Astrocyte (in vitro differentiated cells and primary cell): ENCODE results near the gene NPIPB4.
"Not testable (repeated sequence)": the region's sequence is repeated elsewhere in the genome, so short reads cannot be mapped to it uniquely, and the experiment has no call there.

Source experiments
- CTCF ChIP-seq: IDR thresholded peaks from 2 replicates; pipeline ENCODE4 v1.5.1; 2011; ENCODE audit warnings: low read depth, mild to moderate bottlenecking, inconsistent platforms, low read length, moderate library complexity; ENCODE audit not compliant: insufficient read depth
- EZH2 ChIP-seq: IDR thresholded peaks from 2 replicates; pipeline ENCODE4 v1.6.1; 2012; ENCODE audit warnings: mild to moderate bottlenecking, low read length, inconsistent platforms; ENCODE audit not compliant: insufficient read depth

- not testable (repeated sequence) for TF ChIP-seq CTCF, EZH2
These were observed 24.4 kb upstream of the NPIPB4 start for GRCh38 chr16:21881988-21882387.
